Osteoblast (primary cell): ENCODE results near the gene BCL2L13. TPM values are rescaled to one million over a fixed set of nuclear protein-coding genes. Genes with fewer than 3 reads are reported as not detected.

Experiments
- DNase-seq: peaks from one replicate; pipeline ENCODE4 v3.0.0; 2011; ENCODE audit warnings: low spot score, mixed read lengths; ENCODE audit not compliant: insufficient read length; ENCODE audit errors: missing footprints
- H2AFZ ChIP-seq: 2 replicates; pipeline ENCODE4 v1.6.0; 2011; ENCODE audit warnings: mild to moderate bottlenecking, low read length
- H3K27ac ChIP-seq: 2 replicates; pipeline ENCODE4 v1.5.1; 2011; ENCODE audit warnings: mild to moderate bottlenecking, low read depth, low read length, moderate library complexity
- H3K27me3 ChIP-seq: 2 replicates; pipeline ENCODE4 v1.6.0; 2012; ENCODE audit warnings: mild to moderate bottlenecking, control low read depth, inconsistent platforms, low read length, moderate library complexity; ENCODE audit not compliant: insufficient read depth
- H3K36me3 ChIP-seq: 2 replicates; pipeline ENCODE4 v1.5.1; 2011; ENCODE audit warnings: mild to moderate bottlenecking, low read length, control low read depth, moderate library complexity; ENCODE audit not compliant: insufficient read depth
- H3K4me1 ChIP-seq: 2 replicates; pipeline ENCODE4 v1.5.1; 2011; ENCODE audit warnings: mild to moderate bottlenecking, low read length, control low read depth, moderate library complexity; ENCODE audit not compliant: insufficient read depth
- H3K4me2 ChIP-seq: 2 replicates; pipeline ENCODE4 v1.6.0; 2011; ENCODE audit warnings: mild to moderate bottlenecking, low read length; ENCODE audit not compliant: insufficient read depth
- H3K4me3 ChIP-seq: fragments of 200-600 bp; sonication (generic); 3 replicates; pipeline ENCODE4 v1.5.1; 2012; ENCODE audit warnings: mild to moderate bottlenecking, low read length, inconsistent platforms; ENCODE audit not compliant: insufficient read depth
- H3K79me2 ChIP-seq: 2 replicates; pipeline ENCODE4 v1.6.0; 2012; ENCODE audit warnings: mild to moderate bottlenecking, low read length, control low read depth, inconsistent platforms; ENCODE audit not compliant: insufficient read depth
- H3K9me3 ChIP-seq: 2 replicates; pipeline ENCODE4 v1.5.1; 2011; ENCODE audit warnings: low read depth, low read length, control low read depth
- H4K20me1 ChIP-seq: 2 replicates; pipeline ENCODE4 v1.6.0; 2012; ENCODE audit warnings: mild to moderate bottlenecking, low read length, control low read depth; ENCODE audit not compliant: insufficient read depth
- CTCF ChIP-seq: IDR thresholded peaks from 2 replicates; pipeline ENCODE4 v1.5.1; 2011; ENCODE audit warnings: mild to moderate bottlenecking, low read depth, low read length, moderate library complexity; ENCODE audit errors: extremely low read depth
- total RNA-seq: library from RNA; depleted of rRNA; stranded (reverse); fragments of >200 nt; gene quantifications from 2 replicates; pipeline ENCODE4 v1.2.3, GENCODE V29; 2012

The BCL2L13 gene
- total RNA-seq, 1 donor: 86.5 TPM

- TF ChIP-seq CTCF: no peak
- Histone ChIP-seq H3K4me1 (peaks cover 23% of the 10 kb centered on the region), H3K27me3 (no peaks in the 10 kb centered on the region), H3K4me3 (peak overlapping the region; percentile 100), H4K20me1 (peaks cover 9% of the 10 kb centered on the region), H3K9me3 (no peaks in the 10 kb centered on the region), H3K79me2 (peaks cover 44% of the 10 kb centered on the region), H3K4me2 (peak overlapping the region; percentile 97), H3K36me3 (no peaks in the 10 kb centered on the region), H3K27ac (peak overlapping the region; percentile 99), H2AFZ (peak overlapping the region; percentile 94)
- no peak for DNase-seq
Observed at GRCh38 chr22:17629173-17629489, 9.4 kb upstream of the BCL2L13 start.

DNA sequence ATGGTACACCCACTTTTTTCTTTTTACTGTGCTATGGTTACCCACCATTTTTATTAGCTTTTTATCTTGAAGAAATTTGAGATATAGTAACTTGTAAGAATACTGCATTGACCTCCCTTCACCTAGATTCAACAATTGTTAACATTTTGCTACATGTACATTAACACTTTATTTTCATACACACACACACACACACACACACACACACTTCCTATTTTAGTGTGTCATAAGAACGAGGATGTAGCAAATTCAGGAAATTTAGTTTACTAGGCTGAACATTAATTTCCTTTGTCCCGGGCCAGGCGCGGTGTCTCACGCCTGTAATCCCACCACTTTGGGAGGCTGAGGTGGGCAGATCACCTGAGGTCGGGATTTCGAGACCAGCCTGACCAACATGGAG is 8.9 kb upstream of the BCL2L13 start:
- Histone ChIP-seq H3K79me2 (peaks cover 39% of the 10 kb centered on the region), H4K20me1 (peaks cover 9% of the 10 kb centered on the region), H3K4me2 (peak overlapping the region; percentile 97), H3K27me3 (no peaks in the 10 kb centered on the region), H3K27ac (peak overlapping the region; percentile 99), H3K4me3 (no peak overlapping the region), H3K36me3 (no peaks in the 10 kb centered on the region), H2AFZ (no peak overlapping the region), H3K4me1 (peaks cover 23% of the 10 kb centered on the region), H3K9me3 (no peaks in the 10 kb centered on the region)
- no peak for TF ChIP-seq CTCF
- no peak for DNase-seq

DNA sequence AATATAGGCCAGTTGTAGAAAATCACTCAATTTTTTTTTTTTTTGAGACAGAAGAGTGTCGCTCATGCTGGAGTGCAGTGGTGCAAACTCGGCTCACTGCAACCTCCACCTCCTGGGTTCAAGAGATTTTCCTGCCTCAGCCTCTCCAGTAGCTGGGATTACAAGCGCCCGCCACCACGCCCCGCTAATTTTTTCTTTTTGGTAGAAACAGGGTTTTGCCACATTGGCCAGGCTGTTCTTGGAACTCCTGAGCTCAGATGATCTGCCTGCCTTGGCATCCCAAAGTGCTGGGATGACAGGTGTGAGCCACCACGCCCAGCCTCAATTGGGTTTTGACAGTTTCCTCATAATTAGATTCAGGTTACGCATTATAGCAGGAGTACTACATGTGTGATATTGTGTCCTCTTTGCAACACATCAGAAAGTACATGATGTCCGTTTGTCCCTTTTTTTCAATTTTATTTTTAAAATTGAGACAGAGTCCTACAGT is 7.4 kb upstream of the BCL2L13 start:
- peaks cover 24% of the 10 kb centered on the region for H3K79me2 ChIP-seq
- peaks cover 23% of the 10 kb centered on the region for H3K4me1 ChIP-seq
- H3K9me3 ChIP-seq: no peaks in the 10 kb centered on the region
- H4K20me1 ChIP-seq: peaks cover 5% of the 10 kb centered on the region
- TF ChIP-seq CTCF: no peak
- H2AFZ ChIP-seq: no peak overlapping the region
- no peak overlapping the region for H3K4me2 ChIP-seq
- no peaks in the 10 kb centered on the region for H3K27me3 ChIP-seq
- DNase-seq: no peak
- no peak overlapping the region for H3K27ac ChIP-seq
- H3K4me3 ChIP-seq: no peak overlapping the region
- H3K36me3 ChIP-seq: no peaks in the 10 kb centered on the region

GRCh38 chr22:17633217-17633997 is 5.2 kb upstream of the BCL2L13 start:
- Histone ChIP-seq H3K9me3 (no peaks in the 10 kb centered on the region), H3K4me1 (peaks cover 23% of the 10 kb centered on the region), H4K20me1 (peaks cover under 1% of the 10 kb centered on the region), H3K4me3 (no peak overlapping the region), H3K27me3 (no peaks in the 10 kb centered on the region), H3K4me2 (peak overlapping the region; percentile 41), H2AFZ (no peak overlapping the region), H3K36me3 (no peaks in the 10 kb centered on the region), H3K79me2 (peaks cover 2% of the 10 kb centered on the region), H3K27ac (peak overlapping the region; percentile 69)
- peak; percentile 82 for DNase-seq
- TF ChIP-seq CTCF: no peak
